ENCODE measurements around the gene LAMC1. TPM values are rescaled to one million over a fixed set of nuclear protein-coding genes. Genes with fewer than 3 reads are reported as not detected.

Gene LAMC1
- total and polyA plus RNA-seq, 2 of the 4 experiments (the other 2 are of a cell fraction), result 249 to 394 TPM

GRCh38 chr1:183029591-183030000 is 6.4 kb downstream of the LAMC1 start:
- Histone ChIP-seq H4K8ac (ENCODE audit: low read depth in 2 of 2, low read length in 2 of 2) (peak overlapping the region in 1 of 2 experiments; percentile 45; a peak in 3 of 4 replicates), H4K91ac (ENCODE audit: insufficient read depth, low read depth, low read length) (no peak overlapping the region), H3K27me3 (ENCODE audit: control insufficient read depth, insufficient read depth, low read length) (no peaks in the 10 kb centered on the region), H3K18ac (ENCODE audit: low read depth, low read length) (peak overlapping the region; percentile 57; the same call in 1 of the 2 replicates), H3K9me3 (ENCODE audit: control insufficient read depth, insufficient read depth, low read length) (no peaks in the 10 kb centered on the region), H2BK5ac (ENCODE audit: low read depth, low read length, poor library complexity, severe bottlenecking) (peak overlapping the region; percentile 65), H3K4me2 (ENCODE audit: low read depth, low read length) (peak overlapping the region; percentile 90), H2BK15ac (ENCODE audit: low read depth, low read length) (0 out of 3 replicates have a peak overlapping the region, but pooled peaks have one; percentile 53), H3K14ac (replicated peaks; ENCODE audit: low read depth, low read length) (0 out of 2 replicates have a peak overlapping the region, but pooled peaks have one; percentile 14), H3K23ac (ENCODE audit: low read depth, low read length) (0 out of 2 replicates have a peak overlapping the region, but pooled peaks have one; percentile 15), H2BK120ac (ENCODE audit: low read depth, low read length) (no peak overlapping the region), H3K27ac (ENCODE audit: insufficient read depth, low read length) (peak overlapping the region; percentile 56), H3K4me3 (ENCODE audit: insufficient read depth, low read depth, low read length) (no peak overlapping the region), H3K9ac (ENCODE audit: low read depth, low read length) (peak overlapping the region; percentile 32), H4K5ac (ENCODE audit: low read depth, low read length) (peak overlapping the region; percentile 47; the same call in 1 of the 2 replicates), H3K36me3 (ENCODE audit: control insufficient read depth, insufficient read depth, low read length) (peaks cover 6% of the 10 kb centered on the region), H3K4me1 (ENCODE audit: control insufficient read depth, insufficient read depth, low read length) (peaks cover 17% of the 10 kb centered on the region), H3K56ac (ENCODE audit: extremely low read depth, insufficient read depth, low read length) (0 out of 2 replicates have a peak overlapping the region, but pooled peaks have one; percentile 2), H3K79me1 (ENCODE audit: low read depth in 1 of 2, low read length in 2 of 2) (peaks cover 4 to 45% of the 10 kb centered on the region in 2 experiments; a peak in 2 of 4 replicates), H3K4ac (ENCODE audit: low read depth, low read length) (peak overlapping the region; percentile 34; the same call in 1 of the 2 replicates), H2AK9ac (replicated peaks; ENCODE audit: low read depth, low read length, poor library complexity) (no peak overlapping the region), H2BK20ac (ENCODE audit: low read depth, low read length) (no peak overlapping the region), H4K20me1 (ENCODE audit: insufficient read depth, low read length) (peaks cover 80% of the 10 kb centered on the region), H3K9me1 (ENCODE audit: insufficient read depth, low read length) (peaks cover 19% of the 10 kb centered on the region), H2AK5ac (ENCODE audit: low read depth, low read length) (peak overlapping the region; percentile 74; the same call in 1 of the 2 replicates), H2AFZ (replicated peaks; ENCODE audit: low read length, poor library complexity) (no peak overlapping the region)
- BruUV-seq (replicated peaks), result no TSS peak
- ChIA-PET POLR2A (ENCODE audit: unreplicated experiment) (no interaction called here), CTCF (no interaction called here)
- DNase-seq, result peak; percentile 77
- dilution Hi-C loops (cut with HindIII; ENCODE audit: low sequenced_read_pairs, unreplicated experiment) (no loop called here), in situ Hi-C loops (cut with MboI; ENCODE audit: low sequenced_read_pairs) (loop anchor here (10.0 kb wide), 1 partner anchor 205 kb away; no protein-coding TSS in a partner anchor), intact Hi-C loops (cut with micrococcal nuclease) (no loop called here)
- peak; percentile 16 for TF ChIP-seq RCOR1 (IDR thresholded peaks at IDR 0.05; ENCODE audit: insufficient replicate concordance, low read length)
- no peak for TF ChIP-seq CHD1 (IDR thresholded peaks at IDR 0.05; ENCODE audit: low read depth, low read length)
- TF ChIP-seq CEBPB (IDR thresholded peaks at IDR 0.05; ENCODE audit: low read depth, low read length), result peak; percentile 60
- TF ChIP-seq BHLHE40 (IDR thresholded peaks at IDR 0.05; ENCODE audit: low read depth, low read length), result 0 out of 2 replicates have a peak, but pooled peaks have one; percentile 16
- TF ChIP-seq NFE2L2 (IDR thresholded peaks at IDR 0.05; ENCODE audit: low read depth, low read length), result no peak
- TF ChIP-seq MAFK (IDR thresholded peaks at IDR 0.05; ENCODE audit: low read depth, low read length), result peak; percentile 21; the same call in 1 of the 2 replicates
- TF ChIP-seq RFX5 (IDR thresholded peaks at IDR 0.05; ENCODE audit: low read depth, low read length), result no peak
- TF ChIP-seq, protein P1, sequence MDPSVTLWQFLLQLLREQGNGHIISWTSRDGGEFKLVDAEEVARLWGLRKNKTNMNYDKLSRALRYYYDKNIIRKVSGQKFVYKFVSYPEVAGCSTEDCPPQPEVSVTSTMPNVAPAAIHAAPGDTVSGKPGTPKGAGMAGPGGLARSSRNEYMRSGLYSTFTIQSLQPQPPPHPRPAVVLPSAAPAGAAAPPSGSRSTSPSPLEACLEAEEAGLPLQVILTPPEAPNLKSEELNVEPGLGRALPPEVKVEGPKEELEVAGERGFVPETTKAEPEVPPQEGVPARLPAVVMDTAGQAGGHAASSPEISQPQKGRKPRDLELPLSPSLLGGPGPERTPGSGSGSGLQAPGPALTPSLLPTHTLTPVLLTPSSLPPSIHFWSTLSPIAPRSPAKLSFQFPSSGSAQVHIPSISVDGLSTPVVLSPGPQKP (IDR thresholded peaks at IDR 0.05; ENCODE audit: borderline replicate concordance, low read depth, low read length), result no peak
- TF ChIP-seq FOS (IDR thresholded peaks at IDR 0.05; ENCODE audit: low read depth, low read length), result peak; percentile 60; the same call in 1 of the 2 replicates
- ATAC-seq (ENCODE audit: low read depth), result peak; percentile 22
- 20% methylated on average over 1 of the region's 3 CpGs; no CpG with 5 or more reads in 1 of the 2 experiments for WGBS, 2 experiments (ENCODE audit: extremely low coverage in 2 of 2, insufficient read length in 1 of 2)

All from IMR-90 (cell line).